ENCODE results near the gene GAK.

Gene GAK

GRCh38 chr4:890036-890695, 42.0 kb downstream of the GAK start:
- DNase-seq (ENCODE audit: low read depth in 2 of 2), result no peak

- DNase-seq (ENCODE audit: low read depth in 2 of 2), result no peak
These were observed 42.6 kb downstream of the GAK start for GRCh38 chr4:889516-889915.

- no peak for DNase-seq (ENCODE audit: low read depth in 2 of 2)
These were observed 44.1 kb downstream of the GAK start for GRCh38 chr4:888029-888428.

GRCh38 chr4:887034-887763, 44.9 kb downstream of the GAK start:
- no peak for DNase-seq (ENCODE audit: low read depth in 2 of 2)

- no peak for DNase-seq (ENCODE audit: low read depth in 2 of 2)
These were observed 45.9 kb downstream of the GAK start for GRCh38 chr4:886244-886643.

GRCh38 chr4:885353-885752, 46.8 kb downstream of the GAK start:
- no peak for DNase-seq (ENCODE audit: low read depth in 2 of 2)

- DNase-seq (ENCODE audit: low read depth in 2 of 2), result no peak
These were observed 47.2 kb downstream of the GAK start for GRCh38 chr4:884896-885295.

- DNase-seq (ENCODE audit: low read depth in 2 of 2), result no peak
These were observed 47.9 kb downstream of the GAK start for GRCh38 chr4:884259-884658.

- DNase-seq (ENCODE audit: low read depth in 2 of 2), result no peak
These were observed 48.6 kb downstream of the GAK start for GRCh38 chr4:883377-884095.

- DNase-seq (ENCODE audit: low read depth in 2 of 2), result no peak
These were observed 49.5 kb downstream of the GAK start for GRCh38 chr4:882646-883045.

GRCh38 chr4:881709-882108, 50.4 kb downstream of the GAK start:
- no peak for DNase-seq (ENCODE audit: low read depth in 2 of 2)

GRCh38 chr4:880684-881405, 51.3 kb downstream of the GAK start:
- no peak for DNase-seq (ENCODE audit: low read depth in 2 of 2)

GRCh38 chr4:879729-880077, 52.4 kb downstream of the GAK start:
- no peak for DNase-seq (ENCODE audit: low read depth in 2 of 2)

- no peak for DNase-seq (ENCODE audit: low read depth in 2 of 2)
These were observed 53.1 kb downstream of the GAK start for GRCh38 chr4:878796-879728.

- no peak for DNase-seq (ENCODE audit: low read depth in 2 of 2)
These were observed 54.6 kb downstream of the GAK start for GRCh38 chr4:877502-877901.

- DNase-seq (ENCODE audit: low read depth in 2 of 2), result no peak
These were observed 55.3 kb downstream of the GAK start for GRCh38 chr4:876780-877179.

- no peak for DNase-seq (ENCODE audit: low read depth in 2 of 2)
These were observed 56.2 kb downstream of the GAK start for GRCh38 chr4:875818-876423.

- no peak for DNase-seq (ENCODE audit: low read depth in 2 of 2)
These were observed 56.9 kb downstream of the GAK start for GRCh38 chr4:874971-875817.

GRCh38 chr4:874056-874455, 58.1 kb downstream of the GAK start:
- DNase-seq (ENCODE audit: low read depth in 2 of 2), result no peak

Measured in fibroblast of skin of left biceps (primary cell).